H1 (cell line): ENCODE measurements around the gene CCR8. TPM values are rescaled to one million over a fixed set of nuclear protein-coding genes. Genes with fewer than 3 reads are reported as not detected.

Experiments used
- CBX8 ChIP-seq: fragments of 300-800, 300-1000 bp; sonication (generic); IDR thresholded peaks from 2 replicates; pipeline ENCODE4 v1.7.1; 2016; ENCODE audit warnings: low read depth, low read length, borderline replicate concordance
- EGR1 ChIP-seq: IDR thresholded peaks from 2 replicates; pipeline ENCODE4 v1.6.1; 2011; ENCODE audit warnings: low read depth, low read length, borderline replicate concordance
- MAX ChIP-seq: IDR thresholded peaks from 2 replicates; pipeline ENCODE4 v1.6.1; 2012; ENCODE audit warnings: inconsistent platforms
- polyA plus RNA-seq, 7 experiments: library from polyadenylated mRNA; depleted of rRNA in 3 of 7; stranded (reverse) in 5 of 7; unstranded in 2 of 7; fragments of >200 nt in 5 of 7; fragments of 200-250 nt in 2 of 7; gene quantifications; 1 replicate in 5 of 7; 2 replicates in 1 of 7; 4 replicates in 1 of 7; pipeline versions ENCODE4 v1.2.1 to v1.2.3, GENCODE V29; 2011 to 2013; ENCODE audit warnings: missing spikeins in 2 of 7, mixed read lengths in 2 of 7
- total RNA-seq: library from RNA; stranded (reverse); fragmentation: NEBNext Ultra II Directional; extraction: Animal tissue kit (Norgen Biotek cat#: 25700); gene quantifications from 2 replicates; pipeline ENCODE4 v1.2.1, GENCODE V29; 2021

Gene CCR8
- total and polyA plus RNA-seq, 2 of the 8 experiments (the other 6 are each of a cell fraction or from before 2014, with no cell fraction given), result 0.35 TPM; not detected in 1

- TF ChIP-seq EGR1 (no peak), CBX8 (no peak), MAX (no peak)
These were observed 42.0 kb upstream of the CCR8 start (continued) for GRCh38 chr3:39287216-39288164.
